Stimulated activated CD4-positive, alpha-beta T cell treated with anti-CD3 and anti-CD28 coated beads, Interleukin-1b, Interleukin-23, amount 100 ng/mL, for 24 hours (primary cell): ENCODE results near the gene EME1.
A peak's percentile ranks its signal among the peaks of the same experiment; 100 is the strongest.
"Not testable (repeated sequence)": the region's sequence is repeated elsewhere in the genome, so short reads cannot be mapped to it uniquely, and the experiment has no call there.

Experiments used
- DNase-seq, 4 experiments: peaks; one replicate each; pipeline ENCODE4 v3.0.0-alpha.2; 2020; ENCODE audit warnings: low read depth in 4 of 4, low spot score in 1 of 4

EME1 gene

DNA sequence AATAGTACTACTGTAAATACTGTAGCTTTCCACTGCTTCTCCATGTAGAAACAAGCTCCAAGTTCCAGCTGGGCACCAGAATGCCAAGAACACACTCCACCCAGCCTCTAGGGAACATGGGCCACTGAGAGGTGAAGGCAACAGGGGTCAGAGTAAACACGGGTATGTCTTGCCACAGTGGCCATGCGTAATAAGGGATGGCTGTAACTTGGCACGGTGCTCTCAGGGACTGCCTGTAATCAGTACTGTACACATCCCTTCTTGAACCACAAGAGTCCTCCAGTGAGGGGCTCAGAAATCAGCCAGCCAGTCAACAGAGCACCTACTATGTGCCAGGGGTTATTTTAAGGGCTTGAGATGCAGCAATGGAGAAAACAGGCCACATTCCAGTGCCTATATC is 13.5 kb downstream of the EME1 start:
- no peak for DNase-seq

- no peak for DNase-seq
Observed at GRCh38 chr17:50388728-50389127, 15.7 kb downstream of the EME1 start.

DNA sequence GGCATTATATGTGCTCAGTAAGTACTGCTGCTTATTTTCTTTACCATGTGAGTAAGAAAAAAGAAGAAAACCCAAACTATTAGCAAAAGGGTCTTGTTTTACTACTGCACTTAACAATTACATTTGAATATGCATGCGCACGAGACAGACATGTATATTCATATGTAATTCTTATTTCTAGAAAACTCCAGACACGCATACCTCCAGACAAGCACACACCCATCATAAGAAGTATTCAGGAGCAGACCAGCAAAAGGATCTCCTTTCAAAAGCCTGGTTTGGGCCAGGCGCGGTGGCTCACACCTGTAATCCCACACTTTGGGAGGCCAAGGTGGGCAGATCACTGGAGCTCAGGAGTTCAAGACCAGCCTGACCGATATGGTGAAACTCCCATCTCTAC is 16.5 kb downstream of the EME1 start:
- no peak for DNase-seq

GRCh38 chr17:50392621-50393020 is 19.6 kb downstream of the EME1 start:
- no peak for DNase-seq

- no peak for DNase-seq
Observed at GRCh38 chr17:50393700-50394099, 20.7 kb downstream of the EME1 start.

GRCh38 chr17:50394711-50395110 is 21.7 kb downstream of the EME1 start:
- DNase-seq: no peak

DNA sequence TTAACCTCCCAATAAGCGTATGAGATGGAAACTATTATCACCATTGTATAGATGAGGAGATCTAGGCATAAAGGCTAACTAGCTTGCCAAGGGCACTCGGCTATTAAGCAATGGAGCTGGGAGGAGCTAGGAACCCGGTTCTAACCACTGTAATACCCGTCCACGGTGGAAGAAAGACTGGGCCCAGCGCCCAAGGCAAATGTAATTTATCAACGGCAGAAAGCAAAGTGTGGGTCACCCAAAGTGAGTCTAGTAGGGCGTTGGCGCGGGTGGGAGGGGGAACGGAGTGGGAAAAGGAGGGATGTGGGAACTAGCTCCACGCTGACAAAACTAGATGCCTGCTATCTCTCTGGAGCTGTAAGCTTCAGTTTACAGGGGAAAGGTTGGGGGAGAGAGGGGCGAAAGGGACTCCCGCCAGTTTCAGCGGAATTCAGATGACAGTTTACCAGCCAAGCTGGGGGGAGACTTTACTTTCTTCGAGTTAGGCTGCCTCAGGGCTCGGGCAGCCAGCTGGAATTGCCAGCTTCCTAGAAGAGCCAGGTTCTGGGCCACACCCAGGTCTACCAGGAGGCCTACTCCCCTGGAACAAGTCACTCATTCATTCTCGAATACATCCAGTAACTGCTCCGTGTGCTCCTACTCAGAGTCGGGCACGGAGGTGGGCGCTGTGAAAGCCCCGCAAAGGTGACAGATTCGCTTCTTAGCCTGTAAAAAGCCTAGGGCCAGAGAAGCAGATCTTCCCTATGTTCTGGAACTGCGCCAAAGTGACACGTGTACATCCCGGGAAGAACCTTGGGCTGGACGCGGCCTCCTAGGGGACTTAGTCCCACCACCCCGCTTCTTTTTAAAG is 23.5 kb downstream of the EME1 start:
- no peak for DNase-seq

DNA sequence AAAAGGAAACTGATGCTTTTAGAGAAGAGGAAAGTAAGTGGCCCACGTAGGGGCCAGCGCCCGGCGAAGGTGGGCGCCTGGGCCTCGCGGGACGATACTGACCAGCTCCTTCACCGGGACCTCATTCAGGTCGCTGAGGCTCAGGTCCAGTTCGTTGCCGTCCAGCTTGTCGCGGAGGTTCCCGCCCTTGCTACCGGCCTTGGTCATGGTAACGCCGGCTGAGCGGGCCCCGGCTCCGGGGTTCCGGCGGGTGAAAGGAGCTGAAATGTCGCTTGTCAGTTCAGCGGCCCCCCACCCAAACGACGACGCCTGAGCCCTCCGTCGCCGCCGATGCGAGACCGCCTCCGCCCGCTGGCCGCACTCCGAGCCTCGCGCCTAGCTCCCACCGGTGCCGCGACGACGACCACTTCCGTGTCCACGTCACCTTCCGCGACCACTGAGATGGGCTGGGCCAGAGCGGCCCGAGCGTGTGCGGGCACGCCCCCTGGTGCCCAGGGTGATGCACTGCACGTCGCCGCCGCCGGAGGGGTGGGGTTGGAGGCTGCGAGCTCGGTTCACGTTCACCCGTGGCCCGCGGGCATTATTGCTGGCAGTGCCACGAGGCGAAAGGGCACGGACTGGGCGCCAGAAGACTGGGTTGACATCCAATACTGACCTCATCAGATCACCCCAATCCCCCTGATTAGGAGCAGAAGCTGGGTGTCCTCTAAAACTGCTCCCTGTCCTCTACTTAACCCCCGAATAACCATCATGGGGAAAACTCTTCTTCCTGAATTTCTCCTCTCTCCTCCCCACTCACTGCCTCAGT is 24.3 kb downstream of the EME1 start, which contains the start of gene LRRC59:
TSS of gene LRRC59 (minus strand) at position 413 of the 808 bp plus-strand sequence. CDS start at position 207, 206 bp downstream.
- peak; percentile 85 to 96 (median 86) for DNase-seq

- no peak for DNase-seq
Observed at GRCh38 chr17:50397919-50398285, 24.9 kb downstream of the EME1 start.

DNA sequence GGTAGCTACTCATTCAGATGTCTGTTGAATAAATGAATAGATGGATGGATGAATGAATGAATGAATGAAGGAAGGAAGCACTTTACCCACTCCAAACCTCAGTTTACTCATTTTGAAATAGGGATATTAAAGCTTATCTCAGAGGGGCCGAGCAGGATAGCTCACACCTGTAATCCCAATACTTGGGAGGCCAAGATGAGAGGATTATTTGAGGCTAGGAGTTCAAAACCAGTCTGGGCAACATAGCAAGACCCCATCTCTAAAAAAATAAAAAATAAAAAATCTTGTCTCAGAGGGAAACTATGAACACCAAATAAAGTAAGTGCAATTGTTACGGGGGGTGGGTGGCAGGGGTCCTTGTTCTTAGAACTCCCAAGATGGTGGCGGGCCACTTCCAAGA is 25.6 kb downstream of the EME1 start:
- DNase-seq: not testable (repeated sequence)

DNA sequence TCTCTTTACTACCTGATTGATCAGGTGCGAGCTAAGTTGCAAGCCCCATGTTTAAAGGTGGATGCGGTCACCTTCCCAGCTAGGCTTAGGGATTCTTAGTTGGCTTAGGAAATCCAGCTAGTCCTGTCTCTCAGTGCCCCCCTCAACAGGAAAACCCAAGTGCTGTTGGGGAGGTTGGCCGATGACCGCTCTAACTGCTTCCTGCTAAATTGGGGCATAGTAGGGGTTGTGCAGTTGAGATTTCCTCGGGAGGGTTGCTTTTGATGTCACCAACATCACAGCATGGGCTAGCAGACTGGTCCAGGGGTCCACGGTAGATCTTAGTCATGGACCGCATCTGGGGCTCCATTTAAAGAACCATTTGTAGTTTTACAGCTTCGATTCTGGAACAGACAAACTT is 26.6 kb downstream of the EME1 start:
- not testable (repeated sequence) for DNase-seq

- DNase-seq: not testable (repeated sequence)
Observed at GRCh38 chr17:50405351-50405750, 32.3 kb downstream of the EME1 start.

DNA sequence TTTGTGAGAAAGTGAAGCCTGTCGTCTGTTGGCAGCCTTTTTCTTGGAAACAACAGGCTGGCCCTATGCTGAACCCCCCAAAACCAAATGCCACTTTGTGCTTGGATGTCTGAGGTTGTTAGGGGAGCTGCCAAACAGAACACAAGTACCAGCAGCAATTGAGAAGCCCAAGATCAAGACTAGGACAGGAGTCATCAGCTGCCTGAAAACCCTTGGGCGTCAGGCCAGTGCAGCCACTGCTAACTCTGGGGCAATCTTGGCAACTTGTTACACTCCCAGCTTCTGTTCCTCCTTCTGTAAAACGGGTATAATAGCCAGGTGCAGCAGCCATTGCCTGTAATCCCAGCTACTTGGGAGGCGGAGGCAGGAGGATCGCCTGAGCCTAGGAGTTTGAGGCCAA is 33.5 kb downstream of the EME1 start:
- DNase-seq: no peak

- DNase-seq: no peak
Observed at GRCh38 chr17:50407921-50408320, 34.9 kb downstream of the EME1 start.

- DNase-seq: no peak
Observed at GRCh38 chr17:50412188-50412732, 39.2 kb downstream of the EME1 start.

DNA sequence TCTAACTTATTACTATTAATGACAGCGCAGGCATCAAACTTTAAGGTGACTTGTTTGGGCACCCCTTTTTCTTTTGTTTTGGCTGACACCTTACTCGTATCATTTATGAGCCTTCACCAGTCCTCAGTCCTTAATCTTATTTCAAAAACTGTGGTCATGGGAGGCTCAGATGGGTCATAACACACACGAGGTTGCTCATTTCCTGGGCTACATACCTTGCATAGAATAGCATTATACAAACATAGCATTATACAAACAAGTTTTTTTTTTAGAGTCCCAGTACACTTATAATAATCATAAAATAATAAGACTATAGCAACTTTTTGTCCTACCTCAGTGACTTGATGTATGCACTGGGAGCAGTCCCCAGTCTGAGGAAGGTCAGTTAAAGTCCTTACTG is 41.8 kb downstream of the EME1 start:
- DNase-seq: no peak

GRCh38 chr17:50419577-50419976 is 46.5 kb downstream of the EME1 start:
- DNase-seq: not testable (repeated sequence)

DNA sequence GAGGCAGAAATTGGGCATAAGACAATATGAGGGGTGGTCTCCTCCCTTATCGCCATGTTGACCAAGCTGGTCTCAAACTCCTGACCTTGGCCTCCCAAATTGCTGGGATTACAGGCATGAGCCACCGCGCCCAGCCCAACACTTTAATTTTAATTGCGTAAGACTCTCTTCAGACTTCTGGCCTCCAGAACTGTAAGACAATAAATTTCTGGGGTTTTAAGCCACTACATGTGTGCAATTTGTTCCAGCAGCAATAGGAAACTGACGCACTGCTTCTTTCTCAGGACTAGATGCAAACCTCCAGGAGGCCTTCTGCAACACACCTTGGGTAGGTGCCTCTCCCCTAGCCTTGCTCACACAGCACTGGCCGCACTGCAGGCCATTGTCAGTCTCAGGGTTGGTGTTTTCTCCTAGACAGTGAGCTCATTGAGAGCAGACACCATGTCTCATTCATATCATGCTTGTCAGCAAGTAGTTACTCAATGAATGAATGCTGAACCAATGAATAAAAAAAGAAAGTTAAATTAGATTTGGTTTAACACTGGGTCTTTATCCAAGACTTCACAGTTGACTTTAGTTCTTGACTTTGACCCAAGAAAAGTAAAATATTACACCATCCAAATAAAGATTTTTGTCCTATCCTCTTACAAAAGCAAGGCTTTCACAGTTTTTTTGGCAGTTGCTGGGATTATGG is 47.5 kb downstream of the EME1 start:
- DNase-seq: no peak

DNA sequence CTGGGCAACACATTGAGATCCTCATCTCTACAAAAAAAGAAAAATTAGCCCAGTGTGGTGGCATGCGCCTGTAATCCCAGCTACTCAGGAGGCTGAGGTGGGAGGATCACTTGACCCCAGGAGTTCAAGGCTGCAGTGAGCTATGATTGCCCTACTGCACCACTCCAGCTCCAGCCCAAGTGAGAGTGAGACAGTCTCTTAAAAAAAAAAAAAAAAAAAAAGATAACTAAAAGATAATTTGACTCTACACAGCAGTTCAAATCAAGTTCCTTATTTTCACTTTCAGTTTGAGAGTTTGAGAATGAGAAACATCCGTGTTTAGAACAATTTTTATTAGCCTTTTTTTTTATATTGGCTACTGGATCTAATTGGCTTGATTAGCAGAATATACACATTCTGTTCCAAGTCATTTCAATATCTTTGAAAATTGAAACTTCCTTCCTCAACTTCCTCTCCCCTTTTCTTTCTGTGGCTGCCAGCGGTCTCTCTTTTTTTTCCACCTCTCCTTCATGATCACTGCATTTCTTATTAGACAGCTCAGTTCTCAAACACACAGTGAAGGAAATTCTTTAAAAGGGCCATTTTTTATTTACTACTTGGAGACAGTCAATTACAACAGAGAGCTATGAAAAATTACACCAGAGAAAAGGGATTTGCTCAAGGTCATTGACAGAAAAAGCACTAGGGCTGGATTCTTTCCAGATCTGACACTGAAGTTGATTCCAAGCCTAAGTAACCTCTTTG is 48.5 kb downstream of the EME1 start:
- DNase-seq: no peak

- DNase-seq: no peak
Observed at GRCh38 chr17:50422738-50423137, 49.7 kb downstream of the EME1 start.
